HCT116 (cell line): ENCODE results near the gene PDHB. TPM values are rescaled to one million over a fixed set of nuclear protein-coding genes. Genes with fewer than 3 reads are reported as not detected.

Experiments
- ATAC-seq: fragments of 200-7000 bp; cut with Tn5 transposase; 2 replicates; pipeline ENCODE4 v1.9.1; 2020; ENCODE audit warnings: mild to moderate bottlenecking, moderate library complexity
- BruUV-seq: library from RNA; stranded (reverse); fragments of 400-500 nt; replicated peaks from 2 replicates; lab custom pipeline; 2021; lab: Mats Ljungman, UMichigan
- CTCF ChIA-PET: fragments of 300-600 bp; sonication (Branson Sonifier 250); formaldehyde crosslinking; loops from one replicate; lab custom pipeline; 2021; ENCODE audit warnings: antibody characterized with exemption; lab: Charles Lee
- POLR2A ChIA-PET: fragments of 300-600, 350-600 bp; sonication (Branson Sonifier 250); formaldehyde crosslinking; loops from one replicate; lab custom pipeline; 2021; ENCODE audit warnings: antibody characterized with exemption; lab: Charles Lee
- RAD21 ChIA-PET, 2 experiments: fragments of 300-600 bp; sonication (Branson Sonifier 250); formaldehyde crosslinking; loops; one replicate each; lab custom pipeline; 2023; ENCODE audit warnings: low total read pairs in 2 of 2; ENCODE audit not compliant: uncharacterized antibody in 2 of 2, unreplicated experiment in 2 of 2, low non-redundant PET in 1 of 2; lab: Charles Lee
- DNase-seq: peaks from one replicate; pipeline ENCODE4 v3.0.0-alpha.2; 2010; ENCODE audit warnings: low read depth, low spot score
- H2AFZ ChIP-seq: fragments of 200-600 bp; shearing (Covaris generic), sonication (generic); 2 replicates; pipeline ENCODE4 v1.6.1; 2017; ENCODE audit warnings: low read depth, mixed run types, mixed read lengths, antibody characterized with exemption, low read length; ENCODE audit not compliant: poor library complexity, severe bottlenecking
- H3K27ac ChIP-seq: 2 replicates; pipeline ENCODE4 v1.5.1; 2012; ENCODE audit warnings: low read depth, low read length
- H3K27me3 ChIP-seq: fragments of 200-600 bp; sonication (generic); 2 replicates; pipeline ENCODE4 v1.6.1; 2016; ENCODE audit warnings: mixed run types, low read length, mixed read lengths; ENCODE audit not compliant: insufficient read depth
- H3K36me3 ChIP-seq, 2 experiments: fragments of 200-500 bp in 1 of 2; fragments of 200-600 bp in 1 of 2; sonication (Bioruptor generic) in 1 of 2; sonication (generic) in 1 of 2; 2 replicates each; pipeline versions ENCODE4 v1.5.1 to v1.6.1; 2014 to 2016; ENCODE audit warnings: low read length in 2 of 2, inconsistent platforms in 1 of 2, mixed read lengths in 1 of 2, mixed run types in 1 of 2; ENCODE audit not compliant: insufficient read depth in 2 of 2, control insufficient read depth in 1 of 2
- H3K4me1 ChIP-seq, 2 experiments: fragments of 200-600 bp in 1 of 2; sonication (generic) in 1 of 2; 2 replicates each; pipeline versions ENCODE4 v1.5.1 to v1.6.1; 2012 to 2017; ENCODE audit warnings: low read length in 2 of 2, inconsistent platforms in 1 of 2, mild to moderate bottlenecking in 1 of 2, mixed read lengths in 1 of 2, mixed run types in 1 of 2, moderate library complexity in 1 of 2; ENCODE audit not compliant: insufficient read depth in 2 of 2, control insufficient read depth in 1 of 2
- H3K4me2 ChIP-seq: fragments of 200-600 bp; sonication (generic); 2 replicates; pipeline ENCODE4 v1.6.1; 2017; ENCODE audit warnings: mixed run types, low read length, mixed read lengths
- H3K4me3 ChIP-seq, 2 experiments: fragments of 200-600 bp in 1 of 2; sonication (generic) in 1 of 2; replicated peaks in 1 of 2; 2 replicates each; pipeline ENCODE4 v1.5.1; 2011 to 2016; ENCODE audit warnings: low read length in 2 of 2, control low read depth in 1 of 2, low read depth in 1 of 2, mild to moderate bottlenecking in 1 of 2, mixed read lengths in 1 of 2, mixed run types in 1 of 2
- H3K79me2 ChIP-seq: fragments of 200-600 bp; sonication (generic); 2 replicates; pipeline ENCODE4 v1.6.1; 2017; ENCODE audit warnings: mild to moderate bottlenecking, mixed run types, low read length, moderate library complexity, mixed read lengths; ENCODE audit not compliant: insufficient read depth
- H3K9ac ChIP-seq: fragments of 200-600 bp; sonication (generic); 2 replicates; pipeline ENCODE4 v1.6.1; 2016; ENCODE audit warnings: low read length, mixed read lengths
- H3K9me2 ChIP-seq: fragments of 200-600 bp; sonication (generic), shearing (Covaris generic); 2 replicates; pipeline ENCODE4 v1.6.1; 2017; ENCODE audit warnings: mixed run types, mild to moderate bottlenecking, moderate library complexity; ENCODE audit not compliant: insufficient read depth
- H3K9me3 ChIP-seq, 2 experiments: fragments of 200-500 bp in 1 of 2; fragments of 200-600 bp in 1 of 2; sonication (Bioruptor generic) in 1 of 2; sonication (generic) in 1 of 2; 2 replicates each; pipeline ENCODE4 v1.6.1; 2014 to 2017; ENCODE audit warnings: low read length in 2 of 2, mixed read lengths in 2 of 2, inconsistent platforms in 1 of 2, low read depth in 1 of 2, mild to moderate bottlenecking in 1 of 2, mixed run types in 1 of 2, moderate library complexity in 1 of 2; ENCODE audit not compliant: control insufficient read depth in 1 of 2, insufficient read depth in 1 of 2
- H4K20me1 ChIP-seq: fragments of 200-600 bp; sonication (generic), shearing (Covaris generic); 2 replicates; pipeline ENCODE4 v1.6.1; 2017; ENCODE audit warnings: mixed run types, mild to moderate bottlenecking, moderate library complexity; ENCODE audit not compliant: insufficient read depth
- ATF3 ChIP-seq: IDR thresholded peaks from 2 replicates; pipeline ENCODE4 v1.6.1; 2012
- CEBPB ChIP-seq: IDR thresholded peaks from 2 replicates; pipeline ENCODE4 v1.6.1; 2012; ENCODE audit warnings: low read depth
- ELF1 ChIP-seq: IDR thresholded peaks from 2 replicates; pipeline ENCODE4 v1.6.1; 2012; ENCODE audit warnings: low read depth, borderline replicate concordance
- FOSL1 ChIP-seq: IDR thresholded peaks from 2 replicates; pipeline ENCODE4 v1.6.1; 2012; ENCODE audit warnings: low read depth
- POLR2AphosphoS5 ChIP-seq: IDR thresholded peaks from 2 replicates; pipeline ENCODE4 v1.6.1; 2011; ENCODE audit warnings: mild to moderate bottlenecking, low read depth, low read length, moderate library complexity
- RAD21 ChIP-seq: IDR thresholded peaks from 2 replicates; pipeline ENCODE4 v1.6.1; 2012; ENCODE audit warnings: low read depth, mild to moderate bottlenecking
- SIN3A ChIP-seq: IDR thresholded peaks from 2 replicates; pipeline ENCODE4 v1.6.1; 2012; ENCODE audit warnings: low read depth
- SRF ChIP-seq: IDR thresholded peaks from 2 replicates; pipeline ENCODE4 v1.6.1; 2012; ENCODE audit warnings: low read depth
- TCF7L2 ChIP-seq: IDR thresholded peaks from 2 replicates; pipeline ENCODE4 v1.7.0; 2011; ENCODE audit warnings: borderline replicate concordance, inconsistent platforms; ENCODE audit not compliant: insufficient read depth, insufficient read length; ENCODE audit errors: extremely low read depth
- ZBTB33 ChIP-seq: IDR thresholded peaks from 2 replicates; pipeline ENCODE4 v1.6.1; 2011; ENCODE audit warnings: mild to moderate bottlenecking, low read length, moderate library complexity; ENCODE audit not compliant: insufficient replicate concordance; ENCODE audit errors: extremely low read depth
- ZFX ChIP-seq: fragments of 450-650 bp; IDR thresholded peaks from 2 replicates; pipeline ENCODE4 v1.6.1; 2017
- ZNF274 ChIP-seq: fragments of 200-500 bp; sonication (Bioruptor generic); IDR thresholded peaks from 2 replicates; pipeline ENCODE4 v1.6.1; 2014; ENCODE audit warnings: mild to moderate bottlenecking, low read depth, low read length, inconsistent platforms
- intact Hi-C: fragments of 100-400 bp; cut with micrococcal nuclease; formaldehyde crosslinking; loops from 2 replicates; pipeline ENCODE4 v1.10.0; 2022
- total RNA-seq: library from RNA; stranded (reverse); gene quantifications from one replicate; pipeline ENCODE4 v1.2.1, GENCODE V29; 2021; ENCODE audit not compliant: unreplicated experiment

PDHB gene
- total RNA-seq, 1 experiment from 2014 or later: 60.2 TPM

- H3K27me3 ChIP-seq: no peaks in the 10 kb centered on the region
- POLR2A ChIA-PET: no interaction called here
- TF ChIP-seq FOSL1 (no peak), RAD21 (no peak), ZFX (no peak), ZNF274 (no peak), CEBPB (no peak), ATF3 (no peak), SRF (no peak), SIN3A (no peak), POLR2AphosphoS5 (no peak), ZBTB33 (no peak), TCF7L2 (no peak), ELF1 (no peak)
- TF ChIP-seq, all 23 proteins: peak for 0
- no peaks in the 10 kb centered on the region for H3K9me2 ChIP-seq
- H3K9ac ChIP-seq: no peak overlapping the region
- H3K4me1 ChIP-seq: no peaks in the 10 kb centered on the region
- H3K36me3 ChIP-seq: no peaks in the 10 kb centered on the region
- H3K27ac ChIP-seq: no peak overlapping the region
- H4K20me1 ChIP-seq: no peaks in the 10 kb centered on the region
- ChIA-PET RAD21 (no interaction called here), CTCF (no interaction called here)
- H3K79me2 ChIP-seq: no peaks in the 10 kb centered on the region
- intact Hi-C loops: no loop called here
- H2AFZ ChIP-seq: no peak overlapping the region
- BruUV-seq: no TSS peak
- no peaks in the 10 kb centered on the region for H3K9me3 ChIP-seq
- DNase-seq: no peak
- H3K4me3 ChIP-seq: no peak overlapping the region
- ATAC-seq: no peak
- H3K4me2 ChIP-seq: no peak overlapping the region
Observed at GRCh38 chr3:58391156-58391865, 42.3 kb downstream of the PDHB start.
